ENCODE results near the gene TCF7. TPM values are rescaled to one million over a fixed set of nuclear protein-coding genes. Genes with fewer than 3 reads are reported as not detected.

Gene TCF7
- total RNA-seq, 1 experiment from 2014 or later: 18.2 TPM

GRCh38 chr5:134119720-134120119, 5.2 kb downstream of the TCF7 start:
- no peak overlapping the region for H2BK120ac ChIP-seq (ENCODE audit: low read depth, low read length, poor library complexity, severe bottlenecking)
- H3K9ac ChIP-seq (ENCODE audit: extremely low read depth, insufficient read length, low read length): no peak overlapping the region
- no peak overlapping the region for H4K8ac ChIP-seq (replicated peaks; ENCODE audit: insufficient read length, low read depth, low read length)
- no peak overlapping the region for H4K91ac ChIP-seq (ENCODE audit: insufficient read length, low read depth, low read length)
- peaks cover 3% of the 10 kb centered on the region for H4K20me1 ChIP-seq (ENCODE audit: control insufficient read depth, insufficient read depth, insufficient read length)
- H3K4me2 ChIP-seq (ENCODE audit: insufficient read depth, insufficient read length, low read length): no peak overlapping the region
- H3K27me3 ChIP-seq (ENCODE audit: insufficient read depth, low read length): no peaks in the 10 kb centered on the region
- H3K9me3 ChIP-seq (ENCODE audit: control insufficient read depth, low read depth, low read length): no peaks in the 10 kb centered on the region
- no peak overlapping the region for H2AK5ac ChIP-seq (ENCODE audit: insufficient read length, low read length)
- H3K79me1 ChIP-seq (ENCODE audit: insufficient read depth, low read depth, low read length, poor library complexity, severe bottlenecking): no peaks in the 10 kb centered on the region
- no peaks in the 10 kb centered on the region for H3K4me1 ChIP-seq (ENCODE audit: insufficient read depth, low read length)
- H3K4ac ChIP-seq (ENCODE audit: low read depth, low read length): no peak overlapping the region
- no peaks in the 10 kb centered on the region for H3K9me3 Mint-ChIP-seq
- no peak overlapping the region for H2BK5ac ChIP-seq (ENCODE audit: insufficient read length, low read length)
- H3K79me2 ChIP-seq (ENCODE audit: insufficient read depth, low read length): no peaks in the 10 kb centered on the region
- H3K4me3 Mint-ChIP-seq: no peak overlapping the region
- H2BK15ac ChIP-seq (ENCODE audit: low read depth, low read length): no peak overlapping the region
- H3K18ac ChIP-seq (ENCODE audit: insufficient read length, low read depth, low read length): no peak overlapping the region
- H3K36me3 Mint-ChIP-seq (ENCODE audit: insufficient read depth in 1 of 3, low read depth in 3 of 3): peaks cover 0 to 20% (median 14%) of the 10 kb centered on the region in 3 experiments; a peak in 3 of 7 replicates
- no peak overlapping the region for H2BK12ac ChIP-seq (ENCODE audit: insufficient read length, low read depth, low read length)
- no peak overlapping the region for H3K23ac ChIP-seq (ENCODE audit: insufficient read length, low read depth, low read length)
- no peak overlapping the region for H3K27ac ChIP-seq (ENCODE audit: insufficient read length, low read depth, low read length)
- no peak overlapping the region for H2BK20ac ChIP-seq (ENCODE audit: low read depth, low read length, poor library complexity, severe bottlenecking)
- no peak overlapping the region for H3T11ph ChIP-seq (ENCODE audit: low read length)
- no peak overlapping the region for H3K14ac ChIP-seq (ENCODE audit: insufficient read depth, low read length)
- no peak overlapping the region for H4K5ac ChIP-seq (ENCODE audit: insufficient read length, low read depth, low read length)
- no peak for TF ChIP-seq CTCF (conservative IDR thresholded peaks at IDR 0.05)
- H3K4me1 Mint-ChIP-seq: no peaks in the 10 kb centered on the region
- H2AFZ ChIP-seq (ENCODE audit: low read length): no peak overlapping the region
- H3K56ac ChIP-seq (ENCODE audit: insufficient read length, low read depth, low read length): no peak overlapping the region
- H3K23me2 ChIP-seq (ENCODE audit: insufficient read length, low read depth, low read length, poor library complexity, severe bottlenecking): peaks cover 2% of the 10 kb centered on the region
- DNase-seq: no peak
- no peak overlapping the region for H3K27ac Mint-ChIP-seq
- WGBS (ENCODE audit: extremely low coverage, insufficient read length, low lambda C conversion rate): no CpG with 5 or more reads among the region's 12 CpGs
- peaks cover 2% of the 10 kb centered on the region for H3K27me3 Mint-ChIP-seq (ENCODE audit: low read depth)

Data from H9 (cell line).